NCI-H82 (cell line): Measurements from ENCODE around the gene SORCS2.

Experiments used
- DNase-seq: peaks from one replicate; lab custom pipeline; 2025; lab: John Stamatoyannopoulos, UW

SORCS2 gene

DNA sequence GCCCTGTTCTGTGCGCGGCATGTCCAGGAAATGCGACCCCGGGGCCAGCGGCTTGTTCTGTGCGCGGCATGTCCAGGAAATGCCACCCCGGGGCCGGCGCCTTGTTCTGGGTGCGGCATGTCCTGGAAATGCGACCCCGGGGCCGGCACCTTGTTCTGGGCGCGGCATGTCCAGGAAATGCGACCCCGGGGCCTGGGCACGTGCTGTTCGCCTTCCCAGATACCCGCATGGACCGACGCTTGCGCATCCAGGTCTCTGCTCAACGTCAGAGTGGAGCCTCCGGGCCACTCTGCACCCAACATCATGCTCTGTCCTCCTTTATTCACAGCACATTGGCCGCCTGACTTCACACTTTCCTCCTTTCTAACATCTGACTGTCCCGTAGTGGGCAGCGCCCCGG lies 318.2 kb downstream of the SORCS2 start:
- no peak for DNase-seq

- DNase-seq: no peak
Measured at GRCh38 chr4:7511525-7511924, 319.2 kb downstream of the SORCS2 start.

GRCh38 chr4:7512428-7512827 lies 320.1 kb downstream of the SORCS2 start:
- no peak for DNase-seq

GRCh38 chr4:7512946-7513345 lies 320.6 kb downstream of the SORCS2 start:
- no peak for DNase-seq

- DNase-seq: no peak
Measured at GRCh38 chr4:7513671-7514070, 321.3 kb downstream of the SORCS2 start.

- DNase-seq: no peak
Measured at GRCh38 chr4:7514281-7514680, 321.9 kb downstream of the SORCS2 start.

DNA sequence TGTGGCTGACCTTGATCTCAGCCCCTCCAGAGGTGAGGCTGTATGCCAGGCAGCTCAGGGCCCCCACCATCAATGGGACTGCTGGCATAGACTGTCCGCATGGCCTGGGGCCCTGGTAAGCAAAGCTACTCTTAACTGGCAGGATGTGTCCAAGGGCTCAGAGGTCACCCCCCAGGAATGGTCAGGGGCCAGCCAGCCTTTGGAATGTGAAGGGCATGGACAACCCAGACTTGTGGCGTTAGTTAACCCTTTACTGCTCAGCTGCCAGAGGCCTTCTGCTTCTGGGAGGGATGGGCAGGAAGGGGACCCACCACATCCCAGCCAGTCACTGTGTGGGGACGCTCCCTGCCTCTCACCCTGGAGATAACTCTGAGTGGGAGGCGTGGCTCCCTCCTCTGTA lies 322.5 kb downstream of the SORCS2 start:
- no peak for DNase-seq

DNA sequence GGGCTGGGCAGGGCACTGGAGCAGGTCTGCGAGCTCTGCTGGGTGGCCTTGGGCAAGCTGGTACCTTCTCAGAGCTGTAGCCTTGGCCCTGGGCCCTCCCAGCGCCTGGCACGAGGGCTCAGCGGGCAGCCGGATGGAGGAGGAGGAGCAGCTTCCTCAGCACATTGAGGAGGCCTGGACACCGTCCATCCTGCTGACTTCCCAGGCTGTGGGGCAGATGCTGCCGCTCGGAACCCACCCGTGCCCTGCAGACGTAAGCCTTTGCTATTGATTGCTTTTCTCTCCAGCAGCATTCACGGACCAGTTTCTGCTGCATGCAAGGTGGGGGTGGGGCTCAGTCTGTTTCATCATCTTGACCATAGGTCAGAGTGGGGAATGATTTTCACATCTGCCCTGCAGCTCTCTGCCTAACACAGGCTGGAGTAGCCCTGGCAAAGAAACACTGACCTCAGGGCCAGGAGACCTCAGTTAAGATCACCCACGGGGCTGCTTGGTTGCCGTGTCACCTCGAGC lies 323.1 kb downstream of the SORCS2 start:
- no peak for DNase-seq

GRCh38 chr4:7516096-7516772 lies 323.9 kb downstream of the SORCS2 start:
- DNase-seq: no peak

DNA sequence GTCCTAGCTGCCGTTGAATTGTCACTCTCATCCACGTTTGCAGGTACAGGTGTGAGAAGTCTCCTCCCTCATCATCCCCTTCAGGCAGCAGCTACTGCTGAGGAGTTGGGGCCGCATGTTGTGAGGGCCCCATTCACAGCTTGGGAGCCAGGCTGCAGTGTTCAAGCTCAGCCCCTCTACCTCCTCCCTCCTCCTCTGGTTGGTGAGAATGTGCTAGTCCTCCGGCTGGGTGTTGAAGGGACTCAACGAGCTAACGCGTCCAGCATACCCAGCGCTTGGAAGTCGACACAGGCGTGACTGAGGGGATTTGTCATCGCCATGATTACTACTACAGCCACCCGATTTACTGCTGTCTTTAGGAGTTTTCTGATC lies 324.4 kb downstream of the SORCS2 start:
- no peak for DNase-seq

DNA sequence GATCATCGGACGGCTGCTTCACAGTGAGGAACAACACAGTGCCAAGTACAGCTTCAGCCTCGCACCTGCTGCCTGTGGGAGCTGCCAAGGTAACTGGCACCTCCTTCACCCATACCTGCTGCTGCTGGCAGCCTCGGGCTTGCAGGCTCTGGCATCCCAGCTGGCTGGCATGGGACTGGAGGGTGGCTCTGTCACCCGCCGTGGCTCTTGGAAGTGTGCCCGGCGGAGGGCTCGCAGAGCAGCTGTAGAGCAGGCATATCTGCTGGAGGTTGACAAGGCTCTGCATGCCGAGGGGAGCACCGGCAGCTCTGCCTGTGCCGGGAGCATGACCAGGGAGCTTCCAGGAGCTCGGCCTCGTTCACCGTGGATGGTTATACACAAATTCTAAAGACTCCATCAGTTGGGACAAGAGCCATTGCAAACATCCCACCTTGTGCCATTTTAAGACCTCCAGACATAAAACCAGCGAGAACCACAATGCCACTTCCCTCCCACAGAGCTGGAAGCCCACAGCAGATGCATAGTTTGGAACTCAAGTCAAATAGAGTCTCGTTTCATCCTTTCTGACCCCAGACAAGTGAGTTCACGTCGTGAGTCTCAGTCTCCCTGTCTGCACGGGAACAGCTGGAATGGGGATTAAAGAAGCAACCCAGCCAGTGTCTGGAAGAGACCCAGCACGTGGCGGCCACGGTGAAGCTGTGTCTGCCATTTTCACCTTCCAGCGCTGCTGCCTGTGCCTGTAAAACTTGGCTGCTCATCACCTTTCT lies 326.7 kb downstream of the SORCS2 start:
- DNase-seq: peak; percentile 35

- no peak for DNase-seq
Measured at GRCh38 chr4:7519638-7520376, 327.5 kb downstream of the SORCS2 start.

DNA sequence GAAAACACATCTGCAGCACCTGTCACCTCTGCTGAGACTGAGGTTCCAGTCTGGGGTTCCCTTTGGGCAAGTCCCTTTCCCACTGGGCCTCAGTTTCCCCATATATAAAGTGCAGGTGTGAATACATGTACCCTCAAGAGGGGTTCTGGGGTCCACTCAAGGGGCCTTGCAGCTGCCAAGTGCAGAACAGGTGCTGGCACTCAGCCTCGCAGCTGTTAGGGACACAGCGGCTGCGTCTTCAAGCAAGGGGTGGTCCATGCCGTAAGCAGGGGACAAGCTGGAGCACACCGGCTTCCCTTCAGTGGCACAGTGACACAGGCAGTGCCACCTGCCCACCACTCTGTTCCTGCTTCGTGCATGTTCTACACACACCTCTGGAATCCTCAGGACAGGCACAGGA lies 329.3 kb downstream of the SORCS2 start:
- DNase-seq: no peak

- DNase-seq: no peak
Measured at GRCh38 chr4:7522452-7523220, 330.3 kb downstream of the SORCS2 start.

GRCh38 chr4:7523526-7523925 lies 331.2 kb downstream of the SORCS2 start:
- DNase-seq: no peak

DNA sequence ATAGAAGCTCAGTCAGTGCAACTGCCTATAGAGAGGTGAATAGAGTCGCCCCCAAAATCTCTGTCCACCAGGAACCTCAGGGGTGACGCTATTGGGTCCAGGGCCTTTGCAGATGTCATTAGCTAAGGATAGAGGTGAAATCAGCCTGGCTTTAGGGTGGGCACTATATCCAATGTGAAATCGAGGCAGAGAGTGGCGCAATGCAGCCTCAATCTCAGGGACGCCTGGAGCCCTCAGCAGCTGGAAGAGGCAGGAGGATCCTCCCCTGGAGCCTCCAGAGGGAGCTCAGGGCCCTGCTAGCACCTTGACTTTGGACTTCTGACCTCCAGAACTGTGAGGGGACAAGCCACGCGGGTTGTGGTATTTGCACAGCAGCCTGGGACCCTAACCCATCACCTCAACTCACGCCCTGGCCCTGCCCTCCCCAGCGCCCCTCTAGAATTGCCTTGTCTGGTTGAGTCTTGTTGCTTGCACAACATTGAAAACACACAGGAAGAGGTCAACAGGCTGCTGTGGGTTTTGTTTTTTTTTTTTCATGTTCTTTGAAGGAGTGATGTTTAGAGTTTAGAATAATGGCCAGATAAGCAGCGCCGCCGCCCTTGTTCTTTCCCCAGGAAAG lies 331.8 kb downstream of the SORCS2 start:
- DNase-seq: no peak

DNA sequence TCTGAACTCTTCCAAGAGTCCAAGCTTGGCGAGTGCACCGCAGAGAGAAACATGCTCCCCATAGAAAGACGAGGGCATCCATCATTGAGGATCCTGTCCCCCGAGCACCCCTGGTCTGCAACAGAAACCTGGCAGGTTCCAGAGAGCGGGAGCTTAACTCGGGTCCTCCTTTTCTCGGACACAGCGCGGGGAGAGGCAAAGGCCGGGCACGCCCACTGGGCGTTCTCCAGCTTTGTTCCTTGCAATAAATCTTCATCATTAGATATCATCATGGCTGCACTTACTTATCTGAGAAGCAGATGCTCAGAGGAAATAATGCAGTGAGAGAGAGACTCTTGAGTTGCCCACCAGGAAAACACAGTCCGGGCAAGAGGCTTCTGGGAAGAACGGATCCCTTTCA lies 332.5 kb downstream of the SORCS2 start:
- peak; percentile 53 for DNase-seq

DNA sequence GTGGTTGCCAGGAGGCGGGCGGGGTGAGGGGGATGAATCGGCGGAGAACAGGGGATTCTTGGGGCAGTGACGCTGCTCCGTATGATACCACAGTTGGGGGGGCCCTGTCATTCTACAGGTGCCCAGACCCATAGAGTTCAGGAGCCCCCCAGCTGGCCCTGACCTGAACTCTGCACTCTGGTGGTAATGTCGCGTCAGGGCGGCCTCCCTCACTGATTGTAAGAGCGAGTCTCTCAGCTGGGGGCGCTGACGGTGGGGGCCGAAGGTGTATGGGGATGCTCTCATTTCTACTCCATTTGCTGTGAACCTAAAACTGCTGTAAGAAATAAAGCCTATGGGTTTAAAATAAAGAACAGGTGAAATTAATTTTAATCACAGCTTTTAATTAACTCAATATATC lies 334.2 kb downstream of the SORCS2 start:
- peak; percentile 26 for DNase-seq

DNA sequence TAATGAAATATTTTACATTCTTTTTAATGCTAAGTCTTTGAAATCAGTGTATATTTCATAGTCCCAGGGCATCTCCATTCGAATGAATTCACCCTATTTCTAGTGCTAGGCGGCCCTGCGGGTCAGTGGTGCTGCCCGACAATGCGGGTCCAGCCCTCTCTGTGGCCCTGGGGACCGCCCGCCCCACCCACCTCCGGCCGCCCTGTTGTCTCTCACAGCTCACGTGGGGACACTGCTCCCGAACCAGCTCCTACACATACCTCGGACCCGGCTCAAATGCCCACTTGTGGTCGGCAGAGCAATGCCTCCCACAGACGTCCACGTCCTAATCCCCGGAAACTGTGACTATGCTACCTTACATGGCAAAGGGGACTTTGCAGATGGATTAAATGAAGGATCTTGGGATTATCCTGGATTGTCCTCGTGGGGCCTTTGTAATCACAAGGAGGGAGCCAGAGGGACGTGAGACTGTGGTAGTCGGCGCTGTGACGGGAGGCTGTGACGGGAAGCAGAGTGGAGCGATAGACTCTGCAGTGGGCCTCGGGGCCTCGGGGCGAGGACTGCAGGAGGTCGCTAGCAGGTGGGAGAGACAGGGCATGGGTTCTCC lies 334.7 kb downstream of the SORCS2 start:
- peak; percentile 94 for DNase-seq

GRCh38 chr4:7529368-7530080 lies 337.2 kb downstream of the SORCS2 start:
- no peak for DNase-seq

DNA sequence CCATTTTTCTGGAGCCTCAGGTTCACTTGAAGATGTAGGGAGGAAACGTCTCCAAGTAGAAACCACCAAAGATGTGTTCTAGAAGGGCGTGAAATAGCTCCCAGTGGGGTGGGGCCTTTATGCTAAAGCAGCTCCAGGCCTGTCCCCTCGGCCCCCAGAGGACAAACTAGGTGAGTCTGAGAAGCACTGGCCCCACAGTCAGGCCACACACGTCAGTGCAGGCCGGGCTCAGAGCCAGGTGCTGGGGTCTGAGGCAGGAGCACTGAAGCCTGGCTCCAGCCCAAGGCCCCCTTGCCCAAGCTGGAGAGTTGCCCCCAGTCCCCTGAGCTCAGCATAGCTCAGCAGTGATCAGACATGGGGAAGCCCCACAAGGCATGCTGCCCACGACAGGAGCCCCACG lies 337.7 kb downstream of the SORCS2 start:
- no peak for DNase-seq
